ENCODE results near the gene NKAIN2.

The NKAIN2 gene

GRCh38 chr6:124622351-124622750, 818.7 kb downstream of the NKAIN2 start:
- TF ChIP-seq, protein P1, sequence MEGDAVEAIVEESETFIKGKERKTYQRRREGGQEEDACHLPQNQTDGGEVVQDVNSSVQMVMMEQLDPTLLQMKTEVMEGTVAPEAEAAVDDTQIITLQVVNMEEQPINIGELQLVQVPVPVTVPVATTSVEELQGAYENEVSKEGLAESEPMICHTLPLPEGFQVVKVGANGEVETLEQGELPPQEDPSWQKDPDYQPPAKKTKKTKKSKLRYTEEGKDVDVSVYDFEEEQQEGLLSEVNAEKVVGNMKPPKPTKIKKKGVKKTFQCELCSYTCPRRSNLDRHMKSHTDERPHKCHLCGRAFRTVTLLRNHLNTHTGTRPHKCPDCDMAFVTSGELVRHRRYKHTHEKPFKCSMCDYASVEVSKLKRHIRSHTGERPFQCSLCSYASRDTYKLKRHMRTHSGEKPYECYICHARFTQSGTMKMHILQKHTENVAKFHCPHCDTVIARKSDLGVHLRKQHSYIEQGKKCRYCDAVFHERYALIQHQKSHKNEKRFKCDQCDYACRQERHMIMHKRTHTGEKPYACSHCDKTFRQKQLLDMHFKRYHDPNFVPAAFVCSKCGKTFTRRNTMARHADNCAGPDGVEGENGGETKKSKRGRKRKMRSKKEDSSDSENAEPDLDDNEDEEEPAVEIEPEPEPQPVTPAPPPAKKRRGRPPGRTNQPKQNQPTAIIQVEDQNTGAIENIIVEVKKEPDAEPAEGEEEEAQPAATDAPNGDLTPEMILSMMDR (IDR thresholded peaks at IDR 0.05; ENCODE audit: low read depth, low read length), result no peak
- no peak overlapping the region for H3K4me3 ChIP-seq (ENCODE audit: low read depth, low read length)

DNA sequence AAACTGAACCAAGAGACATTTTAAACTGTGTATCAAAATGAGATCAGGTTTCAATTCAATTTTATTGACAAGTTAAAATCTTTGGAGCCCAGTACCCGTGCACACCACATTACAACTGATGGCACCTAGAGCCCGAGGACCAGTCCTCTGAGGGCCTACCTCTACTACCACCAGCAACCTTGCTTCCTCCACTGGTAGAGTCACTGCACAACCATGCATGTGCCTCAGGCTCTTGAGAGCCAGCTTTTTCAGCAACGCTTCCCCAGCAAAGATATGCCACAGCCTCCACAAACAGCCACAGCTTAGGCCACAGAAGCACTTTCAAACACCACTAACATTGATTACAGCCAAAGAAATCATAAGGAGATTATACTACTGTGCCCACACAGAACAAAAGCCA, 830.0 kb downstream of the NKAIN2 start:
- TF ChIP-seq, protein P1 (IDR thresholded peaks at IDR 0.05; ENCODE audit: low read depth, low read length), result no peak
- H3K4me3 ChIP-seq (ENCODE audit: low read depth, low read length), result no peak overlapping the region

DNA sequence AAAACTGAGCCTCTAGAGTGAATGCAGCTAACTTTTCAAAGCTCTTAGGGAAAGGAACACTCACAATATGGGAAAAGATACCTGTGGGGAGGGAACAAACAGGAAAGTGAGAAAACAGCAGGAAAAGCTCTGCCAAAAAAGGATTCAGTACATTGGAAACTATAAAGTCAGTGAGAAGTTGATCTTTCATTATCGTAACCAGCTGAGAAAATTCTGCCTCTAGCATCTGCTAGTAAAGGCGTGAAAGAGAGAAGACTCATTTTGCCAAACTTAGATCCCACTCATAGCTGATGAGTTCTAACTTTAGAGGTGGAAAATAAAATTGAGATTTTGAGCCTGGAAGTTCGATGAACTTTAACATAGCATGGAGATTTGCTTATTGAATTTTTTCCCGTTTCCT, 836.8 kb downstream of the NKAIN2 start:
- no peak overlapping the region for H3K4me3 ChIP-seq (ENCODE audit: low read depth, low read length)
- TF ChIP-seq, protein P1 (IDR thresholded peaks at IDR 0.05; ENCODE audit: low read depth, low read length), result no peak

DNA sequence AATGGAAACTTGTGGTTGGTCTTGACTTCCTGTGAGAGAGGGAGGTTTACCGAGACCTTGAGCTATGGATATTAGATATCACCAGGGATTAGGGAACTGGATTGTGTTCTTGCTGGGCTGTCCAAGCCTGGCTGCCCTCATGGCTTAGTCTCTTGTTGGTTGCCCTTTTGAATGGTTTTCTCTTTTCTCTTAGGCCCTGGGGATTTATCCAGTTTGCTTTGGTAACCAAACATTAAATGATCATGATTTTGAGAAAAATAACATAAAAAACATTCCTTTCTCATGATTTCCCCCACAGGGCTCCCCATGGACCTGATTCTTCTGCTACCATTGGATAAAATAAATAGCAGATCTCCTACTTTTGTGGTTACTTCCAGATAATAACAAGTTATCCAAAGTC, 852.2 kb downstream of the NKAIN2 start:
- TF ChIP-seq, protein P1 (IDR thresholded peaks at IDR 0.05; ENCODE audit: low read depth, low read length), result no peak
- H3K4me3 ChIP-seq (ENCODE audit: low read depth, low read length), result no peak overlapping the region

DNA sequence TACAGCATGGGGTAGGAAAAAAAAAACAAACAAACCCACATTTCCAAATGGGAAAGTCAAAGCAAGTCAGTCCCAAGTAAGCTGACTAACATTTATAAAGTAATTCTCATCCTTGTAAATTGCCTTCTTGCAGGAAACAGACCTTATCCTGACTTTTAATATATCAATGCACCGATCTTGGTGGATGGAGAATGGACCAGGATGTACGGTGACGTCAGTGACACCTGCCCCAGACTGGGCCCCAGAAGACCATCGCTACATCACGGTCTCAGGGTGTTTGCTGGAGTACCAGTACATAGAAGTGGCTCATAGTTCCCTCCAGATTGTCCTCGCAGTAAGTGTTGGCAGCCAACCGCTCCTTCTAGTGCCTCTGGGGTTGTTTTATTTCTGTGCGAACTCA, 854.4 kb downstream of the NKAIN2 start:
- H3K4me3 ChIP-seq (ENCODE audit: low read depth, low read length), result no peak overlapping the region
- TF ChIP-seq, protein P1 (IDR thresholded peaks at IDR 0.05; ENCODE audit: low read depth, low read length), result no peak

DNA sequence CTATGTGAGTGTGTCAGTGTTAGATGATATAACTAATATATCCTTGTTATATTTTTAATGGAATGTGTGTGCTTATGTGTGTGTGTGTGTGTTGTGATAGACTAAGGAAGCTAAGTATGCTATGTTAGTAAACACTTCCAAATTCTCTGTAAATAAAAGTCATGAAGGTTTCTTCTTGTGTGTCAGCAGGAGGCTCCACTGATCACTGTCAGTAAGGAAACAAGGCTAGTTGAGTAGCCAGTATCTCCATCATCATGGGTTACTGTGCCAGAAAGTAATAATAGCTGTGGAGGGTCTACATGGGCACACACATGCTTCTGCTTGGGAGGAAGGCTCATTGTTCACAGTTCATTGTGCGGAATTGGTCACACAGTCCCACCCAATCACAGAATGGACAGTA, 855.8 kb downstream of the NKAIN2 start:
- TF ChIP-seq, protein P1 (IDR thresholded peaks at IDR 0.05; ENCODE audit: low read depth, low read length), result no peak
- H3K4me3 ChIP-seq (ENCODE audit: low read depth, low read length), result no peak overlapping the region

GRCh38 chr6:124660185-124660584, 856.5 kb downstream of the NKAIN2 start:
- TF ChIP-seq, protein P1 (IDR thresholded peaks at IDR 0.05; ENCODE audit: low read depth, low read length), result no peak
- H3K4me3 ChIP-seq (ENCODE audit: low read depth, low read length), result no peak overlapping the region
